Fibroblast of lung (primary cell): Measurements from ENCODE around the gene CCDC196.

Experiments
- EZH2 ChIP-seq: IDR thresholded peaks from 2 replicates; pipeline ENCODE4 v1.5.1; 2012; ENCODE audit warnings: low read length, control low read depth, mild to moderate bottlenecking; ENCODE audit errors: missing control alignments
- TF ChIP-seq, protein P1 (sequence below), 2 donors: IDR thresholded peaks in 1 of 2; conservative IDR thresholded peaks in 1 of 2; 1 replicate in 1 of 2; 2 replicates in 1 of 2; pipeline ENCODE4 v1.5.1; 2011 to 2012; ENCODE audit warnings: low read length in 2 of 2, control low read depth in 1 of 2, inconsistent platforms in 1 of 2, low read depth in 1 of 2, mild to moderate bottlenecking in 1 of 2

DNA sequence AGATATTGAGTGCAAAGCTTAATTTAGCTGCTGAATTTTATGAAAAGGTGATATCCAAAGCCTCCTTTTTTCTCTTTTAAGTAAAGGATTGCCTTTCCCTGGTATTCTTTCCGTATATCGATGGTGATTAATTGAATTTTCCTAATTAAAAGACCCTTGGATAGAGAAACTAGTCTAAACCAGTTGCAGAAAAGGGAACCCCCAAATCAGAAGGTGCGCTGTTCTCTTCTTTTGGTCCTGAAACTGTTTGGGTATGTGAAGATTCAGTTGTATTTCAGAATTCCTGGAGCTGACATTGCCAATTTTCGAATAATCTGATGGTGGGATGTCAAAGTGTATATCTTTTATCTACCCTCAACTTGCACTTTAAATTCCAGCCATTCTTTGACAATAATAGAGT, 23.7 kb downstream of the CCDC196 start:
- TF ChIP-seq, protein P1, sequence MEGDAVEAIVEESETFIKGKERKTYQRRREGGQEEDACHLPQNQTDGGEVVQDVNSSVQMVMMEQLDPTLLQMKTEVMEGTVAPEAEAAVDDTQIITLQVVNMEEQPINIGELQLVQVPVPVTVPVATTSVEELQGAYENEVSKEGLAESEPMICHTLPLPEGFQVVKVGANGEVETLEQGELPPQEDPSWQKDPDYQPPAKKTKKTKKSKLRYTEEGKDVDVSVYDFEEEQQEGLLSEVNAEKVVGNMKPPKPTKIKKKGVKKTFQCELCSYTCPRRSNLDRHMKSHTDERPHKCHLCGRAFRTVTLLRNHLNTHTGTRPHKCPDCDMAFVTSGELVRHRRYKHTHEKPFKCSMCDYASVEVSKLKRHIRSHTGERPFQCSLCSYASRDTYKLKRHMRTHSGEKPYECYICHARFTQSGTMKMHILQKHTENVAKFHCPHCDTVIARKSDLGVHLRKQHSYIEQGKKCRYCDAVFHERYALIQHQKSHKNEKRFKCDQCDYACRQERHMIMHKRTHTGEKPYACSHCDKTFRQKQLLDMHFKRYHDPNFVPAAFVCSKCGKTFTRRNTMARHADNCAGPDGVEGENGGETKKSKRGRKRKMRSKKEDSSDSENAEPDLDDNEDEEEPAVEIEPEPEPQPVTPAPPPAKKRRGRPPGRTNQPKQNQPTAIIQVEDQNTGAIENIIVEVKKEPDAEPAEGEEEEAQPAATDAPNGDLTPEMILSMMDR (conservative IDR thresholded peaks at IDR 0.05 in 1 of 2, IDR thresholded peaks at IDR 0.05 in 1 of 2; ENCODE audit: low read depth in 1 of 2, low read length in 2 of 2) = no peak
- TF ChIP-seq EZH2 = no peak
